Smooth muscle cell (in vitro differentiated cells): ENCODE measurements around the gene HARBI1. TPM values are rescaled to one million over a fixed set of nuclear protein-coding genes. Genes with fewer than 3 reads are reported as not detected.

ENCODE experiments used
- DNase-seq: peaks from one replicate; lab custom pipeline; 2025; ENCODE audit not compliant: unreplicated experiment; lab: John Stamatoyannopoulos, UW
- H2AFZ ChIP-seq: fragments of 200-600 bp; sonication (generic); 2 replicates; pipeline ENCODE4 v1.6.0; 2016; ENCODE audit warnings: antibody characterized with exemption, low read depth, mild to moderate bottlenecking
- H3F3A ChIP-seq: fragments of 200-600 bp; sonication (generic); 2 replicates; pipeline ENCODE4 v1.6.0; 2017; ENCODE audit warnings: antibody characterized with exemption, low read depth
- H3K27ac ChIP-seq: fragments of 200-600 bp; sonication (generic); 2 replicates; pipeline ENCODE4 v1.5.1; 2016; ENCODE audit warnings: low read depth, mild to moderate bottlenecking
- H3K27me3 ChIP-seq: fragments of 200-600 bp; sonication (generic); 2 replicates; pipeline ENCODE4 v1.6.1; 2016; ENCODE audit warnings: low read depth, mild to moderate bottlenecking
- H3K36me3 ChIP-seq: fragments of 200-600 bp; sonication (generic); 2 replicates; pipeline ENCODE4 v1.5.1; 2016; ENCODE audit warnings: low read depth
- H3K4me1 ChIP-seq: fragments of 200-600 bp; sonication (generic); 2 replicates; pipeline ENCODE4 v1.5.1; 2016; ENCODE audit warnings: low read depth
- H3K4me2 ChIP-seq: fragments of 200-600 bp; sonication (generic); 2 replicates; pipeline ENCODE4 v1.6.0; 2016; ENCODE audit warnings: mild to moderate bottlenecking
- H3K4me3 ChIP-seq: fragments of 200-600 bp; sonication (generic); 2 replicates; pipeline ENCODE4 v1.5.1; 2016; ENCODE audit warnings: mild to moderate bottlenecking
- H3K79me2 ChIP-seq: fragments of 200-600 bp; sonication (generic); 2 replicates; pipeline ENCODE4 v1.6.0; 2016; ENCODE audit warnings: low read depth, mild to moderate bottlenecking
- H3K9ac ChIP-seq: fragments of 200-600 bp; sonication (generic); 2 replicates; pipeline ENCODE4 v1.6.0; 2016; ENCODE audit warnings: low read depth
- H3K9me3 ChIP-seq: fragments of 200-600 bp; sonication (generic); replicated peaks from 2 replicates; pipeline ENCODE4 v1.5.1; 2016; ENCODE audit warnings: low read depth
- H4K20me1 ChIP-seq: fragments of 200-600 bp; sonication (generic); 2 replicates; pipeline ENCODE4 v1.6.0; 2016; ENCODE audit warnings: low read depth
- WGBS: methylation state at CpG from one replicate; pipeline ENCODE4 v1.1.7; 2016; ENCODE audit warnings: low lambda C conversion rate; 5-methylcytosine and 5-hydroxymethylcytosine counted together
- polyA plus RNA-seq: library from polyadenylated mRNA; unstranded; fragments of >200 nt; fragmentation: Nextera tagmentation; extraction: Ambion mirVana; gene quantifications from 2 replicates; pipeline ENCODE4 v1.2.1, GENCODE V29; 2016
- total RNA-seq: library from RNA; depleted of rRNA; stranded (reverse); fragments of >200 nt; gene quantifications from 2 replicates; pipeline ENCODE4 v1.2.3, GENCODE V29; 2014
- TF ChIP-seq, protein P1 (sequence below): fragments of 200-600 bp; sonication (generic); IDR thresholded peaks from 2 replicates; pipeline ENCODE4 v1.5.1; 2017; ENCODE audit warnings: borderline replicate concordance, mild to moderate bottlenecking, antibody characterized with exemption; ENCODE audit not compliant: insufficient read depth, poor library complexity, severe bottlenecking

HARBI1 gene
- total and polyA plus RNA-seq, 2 experiments from 2014 or later: 2.4 to 2.9 TPM

DNA sequence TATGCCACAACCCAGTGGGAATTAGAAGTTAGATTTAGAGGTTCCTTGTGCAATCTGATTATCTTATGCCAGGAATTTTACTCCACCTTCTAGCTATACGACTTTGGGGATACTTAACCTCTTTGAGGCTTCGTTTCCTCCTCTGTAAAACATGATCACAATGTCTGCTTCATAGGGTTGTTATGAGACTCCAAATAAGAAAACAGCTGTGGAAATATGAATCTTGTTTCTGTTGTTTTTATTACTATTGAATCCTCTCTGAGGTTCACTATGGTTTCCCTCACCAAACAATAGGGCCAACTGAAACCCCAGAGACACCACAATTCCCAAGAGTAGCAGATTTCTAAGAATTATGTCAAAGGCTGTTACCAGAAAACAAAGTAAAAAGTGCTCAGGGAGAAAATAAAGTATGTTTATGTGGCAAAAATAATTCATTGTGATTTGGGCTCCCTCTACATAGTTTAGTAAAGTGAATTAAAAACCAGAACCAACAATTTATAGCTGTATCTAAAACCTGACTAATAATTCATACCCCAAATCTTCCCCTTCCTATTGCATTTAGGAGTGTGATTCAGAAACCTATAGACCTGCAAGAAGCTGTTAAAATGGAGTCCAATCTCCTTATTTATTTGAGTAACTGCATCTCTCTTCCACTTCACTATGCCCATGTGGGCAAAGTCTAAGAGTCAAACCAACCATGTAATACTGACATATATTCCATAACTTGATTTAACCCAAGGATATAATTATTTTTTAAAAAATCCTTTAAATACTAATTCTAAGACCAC is 61.6 kb downstream of the HARBI1 start:
- Histone ChIP-seq H4K20me1 (peaks cover 99% of the 10 kb centered on the region), H3K9ac (peak overlapping the region; percentile 7), H3K27me3 (no peaks in the 10 kb centered on the region), H3K9me3 (no peaks in the 10 kb centered on the region), H3K36me3 (no peaks in the 10 kb centered on the region), H2AFZ (no peak overlapping the region), H3K4me1 (peaks cover 22% of the 10 kb centered on the region), H3K4me3 (no peak overlapping the region), H3K79me2 (peaks cover 84% of the 10 kb centered on the region), H3F3A (peaks cover 3% of the 10 kb centered on the region), H3K27ac (peak overlapping the region; percentile 84), H3K4me2 (no peak overlapping the region)
- 72% methylated on average over 2 of the region's 2 CpGs for WGBS
- TF ChIP-seq, protein P1, sequence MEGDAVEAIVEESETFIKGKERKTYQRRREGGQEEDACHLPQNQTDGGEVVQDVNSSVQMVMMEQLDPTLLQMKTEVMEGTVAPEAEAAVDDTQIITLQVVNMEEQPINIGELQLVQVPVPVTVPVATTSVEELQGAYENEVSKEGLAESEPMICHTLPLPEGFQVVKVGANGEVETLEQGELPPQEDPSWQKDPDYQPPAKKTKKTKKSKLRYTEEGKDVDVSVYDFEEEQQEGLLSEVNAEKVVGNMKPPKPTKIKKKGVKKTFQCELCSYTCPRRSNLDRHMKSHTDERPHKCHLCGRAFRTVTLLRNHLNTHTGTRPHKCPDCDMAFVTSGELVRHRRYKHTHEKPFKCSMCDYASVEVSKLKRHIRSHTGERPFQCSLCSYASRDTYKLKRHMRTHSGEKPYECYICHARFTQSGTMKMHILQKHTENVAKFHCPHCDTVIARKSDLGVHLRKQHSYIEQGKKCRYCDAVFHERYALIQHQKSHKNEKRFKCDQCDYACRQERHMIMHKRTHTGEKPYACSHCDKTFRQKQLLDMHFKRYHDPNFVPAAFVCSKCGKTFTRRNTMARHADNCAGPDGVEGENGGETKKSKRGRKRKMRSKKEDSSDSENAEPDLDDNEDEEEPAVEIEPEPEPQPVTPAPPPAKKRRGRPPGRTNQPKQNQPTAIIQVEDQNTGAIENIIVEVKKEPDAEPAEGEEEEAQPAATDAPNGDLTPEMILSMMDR: no peak
- no peak for DNase-seq

DNA sequence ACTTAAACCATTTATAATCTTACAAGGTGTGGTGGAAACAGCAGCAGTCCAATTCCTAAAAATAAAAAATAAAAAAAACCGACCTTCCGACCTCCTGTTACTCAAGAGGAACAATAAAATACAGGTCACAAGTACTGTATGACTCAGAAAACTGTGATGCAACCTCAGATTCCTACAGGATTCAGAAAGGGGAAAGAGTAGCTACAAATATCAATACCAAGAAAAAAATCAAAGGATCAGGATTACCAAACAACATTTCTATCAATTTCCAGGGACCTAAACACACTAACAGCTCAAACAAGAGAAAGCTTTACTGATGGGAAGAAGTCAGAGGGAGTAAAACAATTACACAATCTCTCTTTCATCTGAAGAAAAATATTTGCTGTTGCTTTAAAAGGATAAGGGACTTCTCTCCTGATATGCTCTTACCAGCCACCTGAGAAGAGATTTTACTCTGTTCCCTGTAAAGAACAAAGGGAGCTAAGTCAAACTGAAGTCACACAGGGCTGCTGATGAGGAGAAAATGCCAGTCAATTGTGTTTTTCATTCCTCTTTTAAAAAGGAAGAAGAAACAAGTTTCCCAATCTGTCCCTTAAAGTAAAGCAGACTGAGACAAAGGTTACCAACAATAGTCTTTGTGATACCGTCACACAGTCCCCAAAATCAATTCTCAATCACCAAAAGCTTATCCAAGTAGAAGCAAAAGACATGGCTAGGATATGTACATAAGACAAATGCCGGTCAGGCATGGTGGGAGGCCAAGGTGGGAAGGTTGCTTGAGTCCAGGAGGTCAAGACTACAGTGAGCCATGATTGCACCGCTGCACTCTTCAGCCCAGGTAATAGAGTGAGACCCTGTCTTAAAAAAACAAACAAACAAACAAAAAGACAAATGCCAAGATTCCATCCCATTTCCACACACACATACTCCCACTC is 62.5 kb downstream of the HARBI1 start:
- Histone ChIP-seq H4K20me1 (peaks cover 99% of the 10 kb centered on the region), H3K27me3 (no peaks in the 10 kb centered on the region), H3K79me2 (peaks cover 84% of the 10 kb centered on the region), H3F3A (peaks cover 3% of the 10 kb centered on the region), H3K4me3 (no peak overlapping the region), H3K27ac (peak overlapping the region; percentile 84), H3K9ac (peak overlapping the region; percentile 7), H3K4me2 (peak overlapping the region; percentile 2), H3K9me3 (no peaks in the 10 kb centered on the region), H3K36me3 (no peaks in the 10 kb centered on the region), H2AFZ (no peak overlapping the region), H3K4me1 (peaks cover 22% of the 10 kb centered on the region)
- TF ChIP-seq, protein P1: no peak
- 71% methylated on average over 5 of the region's 5 CpGs for WGBS
- DNase-seq: no peak

DNA sequence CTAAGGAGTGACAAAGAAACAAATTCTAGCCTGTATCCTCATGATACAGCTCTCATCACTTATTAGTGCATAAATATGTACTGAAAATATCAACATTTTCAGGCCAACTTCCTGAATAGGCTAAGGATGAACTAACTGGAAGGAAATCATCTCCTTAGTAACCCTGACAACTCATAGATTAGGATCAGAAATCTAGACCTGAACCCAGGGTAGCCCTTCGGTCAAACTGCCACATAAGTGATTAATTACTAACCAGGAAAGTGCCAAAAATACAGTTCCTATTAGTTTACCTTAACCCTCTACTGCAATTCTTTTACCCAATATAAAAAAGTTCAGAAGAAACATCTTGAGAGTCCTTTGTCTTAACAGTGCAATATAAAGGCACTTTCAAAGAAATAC is 63.2 kb downstream of the HARBI1 start:
- WGBS: 52% methylated on average over 1 of the region's 1 CpG
- H3K27me3 ChIP-seq: no peaks in the 10 kb centered on the region
- no peak for DNase-seq
- H3K4me2 ChIP-seq: peak overlapping the region; percentile 2
- no peak overlapping the region for H3K9ac ChIP-seq
- no peak overlapping the region for H2AFZ ChIP-seq
- H3K9me3 ChIP-seq: no peaks in the 10 kb centered on the region
- peaks cover 99% of the 10 kb centered on the region for H4K20me1 ChIP-seq
- no peaks in the 10 kb centered on the region for H3K36me3 ChIP-seq
- peak overlapping the region; percentile 84 for H3K27ac ChIP-seq
- peaks cover 3% of the 10 kb centered on the region for H3F3A ChIP-seq
- TF ChIP-seq, protein P1: no peak
- H3K4me3 ChIP-seq: no peak overlapping the region
- peaks cover 84% of the 10 kb centered on the region for H3K79me2 ChIP-seq
- H3K4me1 ChIP-seq: peaks cover 22% of the 10 kb centered on the region

Other genes with a start within 250 kb of the HARBI1 start
- 403 and 490 TPM in 2 replicates for gene MDK, start 235.6 kb downstream of the HARBI1 start, total RNA-seq
- 667 and 755 TPM in 2 replicates for gene MDK, start 235.6 kb downstream of the HARBI1 start, polyA plus RNA-seq
- 4.7 and 5.6 TPM in 2 replicates for gene CHRM4, start 225.5 kb downstream of the HARBI1 start, total RNA-seq
- 11.1 and 20.0 TPM in 2 replicates for gene CHRM4, start 225.5 kb downstream of the HARBI1 start, polyA plus RNA-seq
- gene AMBRA1, start 23.2 kb downstream of the HARBI1 start, total RNA-seq: 24.2 and 38.3 TPM in 2 replicates
- 10.3 and 11.5 TPM in 2 replicates for gene AMBRA1, start 23.2 kb downstream of the HARBI1 start, polyA plus RNA-seq
- 60.2 and 96.5 TPM in 2 replicates for gene ATG13, start 326 bp upstream of the HARBI1 start, total RNA-seq
- 65.6 and 66.3 TPM in 2 replicates for gene ATG13, start 326 bp upstream of the HARBI1 start, polyA plus RNA-seq
- gene ARHGAP1, start 83.4 kb upstream of the HARBI1 start, total RNA-seq: 31.0 and 40.9 TPM in 2 replicates
- 92.8 and 98.4 TPM in 2 replicates for gene ARHGAP1, start 83.4 kb upstream of the HARBI1 start, polyA plus RNA-seq
- 6.2 and 13.3 TPM in 2 replicates for gene ZNF408, start 83.8 kb upstream of the HARBI1 start, total RNA-seq
- gene ZNF408, start 83.8 kb upstream of the HARBI1 start, polyA plus RNA-seq: 15.8 and 24.1 TPM in 2 replicates
- 0.27 TPM in 1 of 2 replicates, not detected in the other for gene F2, start 102.0 kb upstream of the HARBI1 start, total RNA-seq
- gene F2, start 102.0 kb upstream of the HARBI1 start, polyA plus RNA-seq: 0.21 TPM in 1 of 2 replicates, not detected in the other
- 57.0 and 63.5 TPM in 2 replicates for gene CKAP5, start 229.1 kb upstream of the HARBI1 start, total RNA-seq
- gene CKAP5, start 229.1 kb upstream of the HARBI1 start, polyA plus RNA-seq: 24.5 and 30.7 TPM in 2 replicates